Endothelial cell (in vitro differentiated cells): ENCODE measurements around the gene SCNN1B. TPM values are rescaled to one million over a fixed set of nuclear protein-coding genes. Genes with fewer than 3 reads are reported as not detected.

Experiments
- DNase-seq: peaks from one replicate; pipeline ENCODE4 v3.0.0; 2021; ENCODE audit warnings: low spot score
- H3K27ac Mint-ChIP-seq: one replicate; pipeline ENCODE4 v1.8.0; 2021; ENCODE audit warnings: mixed read lengths, inconsistent platforms; ENCODE audit not compliant: unreplicated experiment
- H3K27me3 Mint-ChIP-seq: one replicate; pipeline ENCODE4 v1.8.0; 2021; ENCODE audit warnings: mild to moderate bottlenecking, moderate library complexity, mixed read lengths, inconsistent platforms; ENCODE audit not compliant: unreplicated experiment
- H3K36me3 Mint-ChIP-seq: one replicate; pipeline ENCODE4 v1.8.0; 2021; ENCODE audit warnings: mild to moderate bottlenecking, low read depth, mixed read lengths, inconsistent platforms; ENCODE audit not compliant: unreplicated experiment
- H3K4me1 Mint-ChIP-seq: one replicate; pipeline ENCODE4 v1.8.0; 2021; ENCODE audit warnings: mild to moderate bottlenecking, mixed read lengths, inconsistent platforms; ENCODE audit not compliant: unreplicated experiment
- H3K4me3 Mint-ChIP-seq: one replicate; pipeline ENCODE4 v1.8.0; 2021; ENCODE audit warnings: mild to moderate bottlenecking, mixed read lengths, inconsistent platforms; ENCODE audit not compliant: unreplicated experiment
- H3K9me3 Mint-ChIP-seq: one replicate; pipeline ENCODE4 v1.8.0; 2021; ENCODE audit warnings: mixed read lengths, inconsistent platforms; ENCODE audit not compliant: unreplicated experiment
- CTCF ChIP-seq: fragments of 200-600 bp; sonication (generic); IDR thresholded peaks from one replicate; pipeline ENCODE4 v1.5.0; 2021; ENCODE audit warnings: antibody characterized with exemption; ENCODE audit not compliant: unreplicated experiment
- total RNA-seq: library from RNA; stranded (reverse); fragmentation: NEBNext Ultra II Directional; extraction: Animal tissue kit (Norgen Biotek cat#: 25700); gene quantifications from one replicate; pipeline ENCODE4 v1.2.1, GENCODE V29; 2021; ENCODE audit not compliant: unreplicated experiment

Gene SCNN1B
- total RNA-seq, 1 donor from 2014 or later, result not detected

- no peak overlapping the region for H3K4me3 Mint-ChIP-seq
- peaks cover 3% of the 10 kb centered on the region for H3K4me1 Mint-ChIP-seq
- H3K27ac Mint-ChIP-seq, result no peak overlapping the region
- H3K36me3 Mint-ChIP-seq, result no peaks in the 10 kb centered on the region
- no peak for TF ChIP-seq CTCF
- no peaks in the 10 kb centered on the region for H3K27me3 Mint-ChIP-seq
- no peak for DNase-seq
- no peaks in the 10 kb centered on the region for H3K9me3 Mint-ChIP-seq
Observed at GRCh38 chr16:23319861-23320615, 17.9 kb downstream of the SCNN1B start.

- no peak for TF ChIP-seq CTCF
- Mint-ChIP-seq H3K4me1 (no peaks in the 10 kb centered on the region), H3K9me3 (no peaks in the 10 kb centered on the region), H3K36me3 (no peaks in the 10 kb centered on the region), H3K27ac (no peak overlapping the region), H3K27me3 (no peaks in the 10 kb centered on the region), H3K4me3 (no peak overlapping the region)
- DNase-seq, result no peak
Observed at GRCh38 chr16:23320693-23321092, 18.6 kb downstream of the SCNN1B start.

GRCh38 chr16:23321206-23321875 lies 19.2 kb downstream of the SCNN1B start:
- no peaks in the 10 kb centered on the region for H3K36me3 Mint-ChIP-seq
- no peak for DNase-seq
- H3K27me3 Mint-ChIP-seq, result no peaks in the 10 kb centered on the region
- no peaks in the 10 kb centered on the region for H3K9me3 Mint-ChIP-seq
- no peak overlapping the region for H3K4me3 Mint-ChIP-seq
- TF ChIP-seq CTCF, result no peak
- H3K4me1 Mint-ChIP-seq, result no peaks in the 10 kb centered on the region
- no peak overlapping the region for H3K27ac Mint-ChIP-seq

- H3K9me3 Mint-ChIP-seq, result no peaks in the 10 kb centered on the region
Observed at GRCh38 chr16:23323224-23324030, 21.3 kb downstream of the SCNN1B start.

More at GRCh38 chr16:23323224-23324030, 21.3 kb downstream of the SCNN1B start:
- no peaks in the 10 kb centered on the region for H3K36me3 Mint-ChIP-seq
- no peaks in the 10 kb centered on the region for H3K4me1 Mint-ChIP-seq
- H3K27ac Mint-ChIP-seq, result no peak overlapping the region
- DNase-seq, result no peak
- no peaks in the 10 kb centered on the region for H3K27me3 Mint-ChIP-seq
- no peak overlapping the region for H3K4me3 Mint-ChIP-seq
- TF ChIP-seq CTCF, result no peak
